SU-DHL-6 (cell line): ENCODE measurements around the gene TIPARP.

ENCODE experiments used
- CTCF ChIP-seq: fragments of 200-600 bp; sonication (generic); IDR thresholded peaks from one replicate; pipeline ENCODE4 v1.5.1; 2017; ENCODE audit warnings: antibody characterized with exemption, mild to moderate bottlenecking, low read length, moderate library complexity; ENCODE audit not compliant: insufficient read depth, poor library complexity, severe bottlenecking
- EZH2phosphoT487 ChIP-seq: fragments of 200-600 bp; sonication (generic), shearing (Covaris generic); conservative IDR thresholded peaks from 2 replicates; pipeline ENCODE4 v1.6.1; 2018; ENCODE audit warnings: mild to moderate bottlenecking, antibody characterized with exemption, low read length, moderate library complexity, mixed read lengths

- TF ChIP-seq CTCF (no peak), EZH2phosphoT487 (no peak)
Measured at GRCh38 chr3:156749244-156749643, 74.9 kb downstream of the TIPARP start.
